NCI-H526 treated with DMSO at 0.1 percent for 48 hours (cell line): ENCODE measurements around the gene VPS37C.
"Not testable (repeated sequence)": the region's sequence is repeated elsewhere in the genome, so short reads cannot be mapped to it uniquely, and the experiment has no call there.

Source experiments
- DNase-seq: peaks from one replicate; lab custom pipeline; 2025; lab: John Stamatoyannopoulos, UW

VPS37C gene

DNA sequence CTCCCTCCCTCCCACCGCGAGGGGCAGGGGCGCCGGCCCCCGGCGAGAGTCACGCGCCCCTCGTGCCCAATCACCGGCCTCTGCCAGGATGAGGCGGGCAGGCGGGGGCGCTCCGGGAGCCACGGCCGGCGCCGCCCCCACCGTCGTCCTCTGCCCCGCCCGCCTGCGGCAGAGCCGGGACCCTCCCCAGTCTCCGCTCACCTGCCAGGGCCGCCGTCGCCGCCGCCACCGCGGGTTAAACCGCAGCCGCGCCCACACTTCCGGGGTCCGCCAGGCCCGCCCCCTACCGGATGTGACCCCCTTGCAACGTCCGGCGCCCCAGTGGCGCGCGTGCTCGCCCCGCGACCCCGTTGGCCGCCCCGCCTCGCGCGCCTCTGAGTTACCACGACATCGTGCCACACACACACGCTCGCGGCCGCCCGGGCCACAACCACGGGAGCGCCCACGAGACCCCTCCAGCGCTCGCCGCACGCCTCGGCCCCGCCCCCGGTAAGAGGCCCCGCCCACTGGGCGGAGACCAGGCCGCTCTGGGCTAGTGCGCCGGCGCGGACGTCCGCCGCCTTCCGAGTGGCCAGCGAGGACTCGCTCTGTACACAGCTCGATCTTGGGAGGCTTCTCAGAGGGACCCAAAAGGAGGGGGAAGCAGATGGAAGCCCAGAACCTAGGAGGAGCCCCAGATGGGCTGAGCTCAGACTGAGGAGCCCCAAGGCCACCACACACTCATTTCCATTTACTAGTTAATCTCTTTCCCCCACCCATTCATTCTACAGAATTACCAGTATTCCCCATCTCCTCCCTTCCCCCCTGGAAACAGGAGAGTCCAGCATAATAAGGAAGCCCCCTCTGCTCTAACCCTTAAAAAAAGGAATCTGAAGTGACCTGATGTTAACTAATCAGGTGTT lies at the start of gene VPS37C:
TSS of gene VPS37C (minus strand) at position 237 of the 902 bp plus-strand sequence. CDS start 22,597 bp downstream, outside the sequence.
- DNase-seq, result peak; percentile 85

DNA sequence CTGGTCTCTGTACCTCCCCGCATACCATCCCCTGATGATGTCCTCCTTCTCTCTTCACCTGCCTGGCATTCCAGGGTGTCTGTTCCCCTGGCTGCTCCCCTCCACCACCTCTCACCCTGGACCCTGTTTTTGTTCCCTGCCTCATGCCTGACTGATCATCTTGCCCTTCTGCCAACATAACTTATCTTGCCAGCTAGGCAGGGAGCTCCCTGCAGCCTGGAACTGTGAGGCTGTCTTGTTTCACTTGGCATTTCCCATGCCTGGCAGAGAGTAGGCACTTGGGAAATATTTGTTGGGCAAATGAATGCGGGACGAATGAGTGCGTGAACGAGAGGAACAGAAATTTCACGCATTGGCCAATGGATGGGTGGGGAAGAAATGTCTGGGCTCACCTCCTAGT lies 49.4 kb upstream of the VPS37C start:
- not testable (repeated sequence) for DNase-seq

DNA sequence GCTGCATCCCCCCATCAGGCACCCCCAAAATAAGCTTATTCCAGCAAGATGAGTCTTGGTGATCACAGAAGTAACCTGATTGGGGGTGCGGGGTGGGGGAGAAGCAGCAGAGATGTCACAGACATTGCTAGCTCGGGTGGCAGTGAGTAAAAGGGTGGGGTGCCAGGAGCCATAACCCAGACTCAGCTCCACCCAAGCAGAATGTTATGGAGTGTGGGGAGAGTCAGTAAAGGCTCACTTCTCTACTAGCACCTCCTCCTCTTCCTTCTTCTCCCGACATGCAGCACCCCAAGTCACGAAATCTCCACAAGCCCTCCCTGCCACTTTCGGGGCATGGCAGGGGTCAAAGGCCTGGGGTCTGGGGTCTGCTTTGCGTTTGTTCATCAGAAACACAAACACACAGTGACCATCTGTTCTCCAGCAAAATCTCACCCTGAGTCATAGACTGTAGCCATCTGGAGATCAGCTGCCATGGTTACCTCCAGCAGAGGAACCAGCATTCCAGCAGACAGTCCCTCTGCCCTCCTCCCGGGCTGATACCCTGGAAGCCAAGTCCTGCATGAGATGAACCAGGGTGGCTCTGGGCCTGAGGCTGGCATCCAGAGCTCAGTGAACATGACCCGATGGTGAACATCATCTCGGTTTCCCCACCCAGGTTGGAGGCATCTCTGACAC lies 46.5 kb upstream of the VPS37C start:
- DNase-seq, result not testable (repeated sequence)

DNA sequence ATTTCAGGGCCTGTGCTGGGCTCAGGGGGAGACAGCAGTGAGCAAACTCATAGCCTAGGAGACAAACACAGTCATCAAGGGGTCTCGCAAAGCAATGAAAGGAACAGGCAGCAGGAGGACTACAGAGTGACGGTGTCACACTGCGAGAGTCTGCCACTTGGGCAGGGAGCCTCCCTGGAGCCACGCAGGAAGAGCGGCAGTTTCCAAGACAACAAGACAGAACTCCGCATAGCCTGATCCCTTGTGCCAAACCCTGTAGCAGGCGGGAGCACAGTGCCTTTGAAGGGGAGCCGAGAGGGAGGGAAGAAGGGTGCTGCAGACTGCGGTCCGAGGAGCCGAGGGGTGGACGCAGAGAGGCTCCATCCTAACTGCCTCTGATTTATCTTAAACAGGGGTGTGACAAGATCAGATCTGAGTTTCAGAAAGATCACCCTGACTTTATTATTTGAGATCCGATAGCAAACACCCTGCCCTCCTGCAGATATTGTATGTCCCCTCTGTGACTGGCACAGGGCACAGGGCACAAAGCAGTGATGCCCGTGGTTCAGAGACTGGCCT lies 43.4 kb upstream of the VPS37C start:
- DNase-seq, result not testable (repeated sequence)

- DNase-seq, result not testable (repeated sequence)
Measured at GRCh38 chr11:61203873-61204272, 42.6 kb upstream of the VPS37C start.

DNA sequence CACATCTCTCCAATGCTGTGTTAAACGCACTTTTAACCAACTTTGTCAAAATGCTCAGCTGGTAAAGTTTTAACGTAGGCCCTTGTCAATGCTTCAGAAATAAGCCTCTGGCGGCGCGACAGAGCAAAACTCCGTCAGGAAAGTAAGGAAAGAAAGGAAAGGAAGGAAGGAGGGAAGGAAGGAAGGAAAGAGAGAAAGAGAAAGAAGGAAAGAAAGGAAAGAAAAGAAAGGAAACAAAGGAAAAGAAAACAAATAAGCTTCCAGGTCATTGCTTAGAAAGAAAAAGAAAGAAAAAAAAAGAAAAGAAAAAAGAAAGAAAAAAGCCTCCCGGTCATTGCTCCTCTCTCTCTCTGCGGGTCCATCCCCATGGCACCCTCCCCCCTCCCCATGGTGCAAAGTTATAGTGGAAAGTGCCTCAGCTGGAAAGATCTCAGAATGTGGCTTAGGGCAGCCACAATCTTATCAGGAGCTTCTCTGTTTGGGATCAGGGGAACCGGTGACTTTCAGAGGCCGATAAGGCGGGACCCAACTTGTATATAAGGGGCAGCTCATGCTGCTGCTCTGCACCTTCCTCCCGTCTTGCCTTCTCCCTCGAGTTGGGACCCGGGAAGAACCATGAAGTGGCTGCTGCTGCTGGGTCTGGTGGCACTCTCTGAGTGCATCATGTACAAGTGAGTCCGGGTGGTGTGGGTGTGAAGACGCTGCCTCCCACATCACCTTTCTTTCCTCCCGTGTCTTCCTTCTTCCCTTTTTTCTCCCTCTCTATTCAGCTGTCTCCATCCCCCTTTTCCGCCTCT lies 41.9 kb upstream of the VPS37C start, which contains the start of gene PGA3:
TSS of gene PGA3 (plus strand) at position 566 of the 797 bp plus-strand sequence. CDS start at position 616, 50 bp downstream.
- not testable (repeated sequence) for DNase-seq

DNA sequence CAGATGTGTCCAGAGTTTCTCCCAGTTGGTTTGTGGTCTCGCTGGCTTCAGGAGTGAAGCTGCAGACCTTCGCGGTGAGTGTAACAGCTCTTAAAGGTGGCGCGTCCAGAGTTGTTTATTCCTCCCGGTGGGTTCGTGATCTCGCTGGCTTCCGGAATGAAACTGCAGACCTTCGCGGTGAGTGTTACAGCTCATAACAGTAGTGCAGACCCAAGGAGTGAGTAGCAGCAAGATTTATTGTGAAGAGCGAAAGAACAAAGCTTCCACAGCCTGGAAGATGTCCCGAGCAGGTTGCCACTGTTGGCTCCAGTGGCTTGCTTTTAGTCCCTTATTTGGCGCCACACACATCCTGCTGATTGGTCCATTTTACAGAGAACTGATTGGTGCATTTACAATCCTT lies 40.2 kb upstream of the VPS37C start:
- no peak for DNase-seq

DNA sequence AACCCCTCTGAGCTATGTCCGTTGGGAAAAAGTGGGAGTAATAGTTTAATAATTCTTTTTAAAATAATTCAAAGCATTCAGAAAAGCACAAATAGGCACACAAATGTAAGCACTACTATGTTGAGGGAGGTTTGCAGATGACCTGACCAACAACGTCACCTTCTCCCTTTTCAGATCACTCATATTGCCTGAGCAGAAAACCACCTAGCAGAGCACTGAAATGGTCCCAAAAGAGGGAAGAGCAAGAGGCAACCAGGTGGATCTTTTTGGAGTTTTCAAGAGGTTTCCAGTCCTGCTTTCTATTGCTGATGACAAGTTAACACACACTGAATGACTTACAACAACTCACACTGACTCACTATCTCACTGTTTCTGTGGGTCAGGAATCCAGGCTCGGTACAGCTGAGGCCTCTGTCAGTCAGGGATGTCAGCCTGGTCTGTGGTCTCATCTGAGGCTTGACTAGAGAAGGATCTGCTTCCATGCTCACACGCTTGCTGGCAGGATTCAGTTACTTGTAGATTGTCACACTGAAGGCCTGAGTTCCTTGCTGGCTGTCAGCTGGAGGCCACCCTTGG lies 37.8 kb upstream of the VPS37C start:
- DNase-seq, result no peak

DNA sequence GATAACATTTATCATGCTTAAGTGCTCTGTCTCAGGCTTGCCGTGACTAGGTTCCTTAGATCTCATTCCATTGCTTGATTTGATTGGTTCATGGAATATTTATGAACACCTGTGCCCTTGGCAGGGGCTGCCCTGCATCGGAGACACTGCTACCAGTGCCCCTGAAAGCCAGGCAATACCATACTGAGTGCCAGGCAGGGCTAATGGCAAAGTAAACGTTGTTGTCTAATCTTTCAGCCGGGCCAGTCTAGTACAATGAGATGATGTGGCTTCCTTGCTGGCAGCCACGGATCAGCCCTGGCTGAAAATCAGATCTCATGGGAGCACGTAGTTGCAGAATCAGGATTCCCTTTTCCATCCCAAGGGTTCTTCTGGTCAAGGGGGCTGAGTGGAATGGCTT lies 37.1 kb upstream of the VPS37C start:
- no peak for DNase-seq

GRCh38 chr11:61195719-61196118 lies 34.5 kb upstream of the VPS37C start:
- no peak for DNase-seq

GRCh38 chr11:61194981-61195695 lies 33.9 kb upstream of the VPS37C start:
- DNase-seq, result no peak

- no peak for DNase-seq
Measured at GRCh38 chr11:61194169-61194671, 33.0 kb upstream of the VPS37C start.

- no peak for DNase-seq
Measured at GRCh38 chr11:61193596-61193995, 32.4 kb upstream of the VPS37C start.

GRCh38 chr11:61189933-61190332 lies 28.7 kb upstream of the VPS37C start:
- no peak for DNase-seq

DNA sequence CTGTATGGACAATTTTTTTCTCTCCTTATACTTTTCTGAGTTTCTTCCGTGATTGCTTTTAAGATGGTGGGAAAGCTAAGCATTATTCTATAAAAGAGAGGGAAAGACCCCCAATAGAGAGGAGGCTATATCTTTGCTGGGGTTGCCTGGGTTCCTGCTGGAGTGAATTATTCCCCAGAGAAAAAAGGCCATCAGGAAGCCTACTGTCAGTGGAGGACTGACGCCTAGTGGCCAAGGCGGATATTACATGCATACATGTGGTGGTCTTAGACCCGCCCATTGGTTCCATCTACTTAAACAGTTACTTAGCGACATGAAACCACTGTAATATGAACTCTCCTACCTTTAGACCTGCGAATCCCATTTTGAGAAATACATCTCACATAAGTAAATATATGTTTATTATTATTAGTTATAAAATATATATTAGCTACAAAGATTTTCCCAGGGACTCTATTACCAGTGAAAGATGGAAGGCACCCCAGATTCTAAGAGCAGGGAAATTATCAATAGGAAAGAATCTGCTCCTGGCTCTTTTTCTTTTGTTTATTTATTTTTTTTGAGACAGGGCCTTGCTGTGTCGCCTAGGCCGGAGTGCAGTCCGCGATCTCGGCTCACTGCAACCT lies 26.4 kb upstream of the VPS37C start:
- peak; percentile 77 for DNase-seq

GRCh38 chr11:61186504-61186903 lies 25.3 kb upstream of the VPS37C start:
- no peak for DNase-seq

DNA sequence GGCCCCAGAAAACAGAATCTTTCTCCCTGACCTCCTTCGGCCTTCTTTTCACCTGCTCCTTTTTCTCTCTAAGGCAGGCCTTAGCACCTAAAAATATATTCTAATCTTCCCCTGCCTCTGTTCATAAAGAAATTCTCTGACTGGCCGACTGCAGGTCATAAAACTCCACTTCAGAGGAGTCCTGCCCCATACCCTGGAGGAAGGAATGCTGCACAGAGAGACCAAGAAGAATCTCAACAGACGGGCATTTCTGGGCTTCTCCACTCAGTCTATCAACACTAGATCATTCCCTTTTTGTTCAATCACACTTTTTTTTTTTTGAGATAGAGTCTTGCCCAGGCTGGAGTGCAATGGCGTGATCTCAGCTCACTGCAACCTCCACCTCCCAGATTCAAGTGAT lies 22.4 kb upstream of the VPS37C start:
- DNase-seq, result no peak

- DNase-seq, result no peak
Measured at GRCh38 chr11:61181489-61181888, 20.3 kb upstream of the VPS37C start.

GRCh38 chr11:61180205-61180604 lies 19.0 kb upstream of the VPS37C start:
- DNase-seq, result not testable (repeated sequence)

DNA sequence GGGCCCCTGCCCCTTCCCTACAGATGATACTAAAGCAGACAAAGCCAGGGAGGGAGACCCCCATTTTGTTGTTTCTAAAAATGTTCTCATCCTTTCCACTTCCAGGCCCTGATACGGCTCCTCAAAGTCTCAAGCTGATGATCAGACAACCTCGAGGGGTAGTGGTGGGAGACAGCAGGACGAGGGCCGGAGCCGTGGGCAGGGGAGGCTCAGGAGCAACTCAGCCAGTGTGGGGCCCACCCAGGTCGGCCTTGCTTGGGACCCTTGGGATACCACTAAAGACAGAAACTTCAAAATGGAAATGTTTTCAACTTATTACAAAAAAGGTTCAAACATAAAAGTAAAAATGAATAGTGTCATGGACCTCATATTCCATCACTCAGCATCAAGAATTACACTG lies 15.2 kb upstream of the VPS37C start:
- no peak for DNase-seq
